Endothelial cell of umbilical vein (primary cell): ENCODE data around the gene ZNF346. TPM values are rescaled to one million over a fixed set of nuclear protein-coding genes. Genes with fewer than 3 reads are reported as not detected.
A peak's percentile ranks its signal among the peaks of the same experiment; 100 is the strongest.

ENCODE experiments used
- BruUV-seq: library from RNA; stranded (reverse); fragments of 400-500 nt; replicated peaks from 2 replicates; lab custom pipeline; 2021; lab: Mats Ljungman, UMichigan
- CTCF ChIA-PET: fragments of 300-600, 350-600 bp; sonication (Branson Sonifier 250); formaldehyde crosslinking; loops from one replicate; lab custom pipeline; 2021; ENCODE audit warnings: antibody characterized with exemption, inconsistent platforms; lab: Charles Lee
- POLR2A ChIA-PET: fragments of 300-600, 350-600 bp; sonication (Branson Sonifier 250); formaldehyde crosslinking; loops from one replicate; lab custom pipeline; 2021; ENCODE audit warnings: antibody characterized with exemption, inconsistent platforms; lab: Charles Lee
- DNase-seq: peaks from one replicate; pipeline ENCODE4 v3.0.0-alpha.2; 2011; ENCODE audit warnings: low read depth, low spot score
- FAIRE-seq: peaks from 2 replicates; lab custom pipeline; 2011; peaks lifted over from hg19 to GRCh38; lab: Jason Lieb, UNC
- H2AFZ ChIP-seq: 2 replicates; pipeline ENCODE4 v1.6.0; 2012; ENCODE audit warnings: low read depth, low read length, control low read depth, inconsistent platforms
- H3K27ac ChIP-seq: 2 replicates; pipeline ENCODE4 v1.5.1; 2011; ENCODE audit warnings: low read depth, mild to moderate bottlenecking, control low read depth, low read length, moderate library complexity; ENCODE audit not compliant: insufficient read depth
- H3K27me3 ChIP-seq, 2 experiments: 2 replicates each; pipeline versions ENCODE4 v1.6.0 to v1.6.1; 2011; ENCODE audit warnings: low read length in 2 of 2, mixed read lengths in 1 of 2; ENCODE audit not compliant: control insufficient read depth in 2 of 2, insufficient read depth in 2 of 2
- H3K36me3 ChIP-seq, 2 experiments: 2 replicates in 1 of 2; 3 replicates in 1 of 2; pipeline ENCODE4 v1.5.1; 2011; ENCODE audit warnings: low read length in 2 of 2, mild to moderate bottlenecking in 1 of 2, moderate library complexity in 1 of 2; ENCODE audit not compliant: control insufficient read depth in 2 of 2, insufficient read depth in 2 of 2; ENCODE audit errors: extremely low read depth in 1 of 2
- H3K4me1 ChIP-seq: 3 replicates; pipeline ENCODE4 v1.5.1; 2011; ENCODE audit warnings: mild to moderate bottlenecking, low read length; ENCODE audit not compliant: control insufficient read depth, insufficient read depth; ENCODE audit errors: extremely low read depth
- H3K4me2 ChIP-seq: 2 replicates; pipeline ENCODE4 v1.6.1; 2011; ENCODE audit warnings: low read length, control low read depth, mixed read lengths; ENCODE audit not compliant: insufficient read depth
- H3K4me3 ChIP-seq, 3 experiments: fragments of 200-600 bp in 1 of 3; sonication (generic), shearing (Covaris generic) in 1 of 3; replicated peaks in 1 of 3; 2 replicates each; pipeline ENCODE4 v1.5.1; 2011 to 2016; ENCODE audit warnings: control low read depth in 3 of 3, low read length in 3 of 3, mild to moderate bottlenecking in 2 of 3, inconsistent platforms in 1 of 3, low read depth in 1 of 3, moderate library complexity in 1 of 3; ENCODE audit not compliant: insufficient read depth in 1 of 3
- H3K79me2 ChIP-seq: 2 replicates; pipeline ENCODE4 v1.6.0; 2012; ENCODE audit warnings: low read length, inconsistent platforms; ENCODE audit not compliant: control insufficient read depth, insufficient read depth
- H3K9ac ChIP-seq: replicated peaks from 2 replicates; pipeline ENCODE3; 2011; ENCODE audit warnings: low read length, control low read depth; ENCODE audit not compliant: insufficient read depth; ENCODE audit errors: extremely low read depth
- H3K9me1 ChIP-seq: replicated peaks from 3 replicates; pipeline ENCODE4 v1.6.0; 2011; ENCODE audit warnings: mild to moderate bottlenecking, low read length; ENCODE audit not compliant: control insufficient read depth, insufficient read depth; ENCODE audit errors: extremely low read depth
- H3K9me3 ChIP-seq: replicated peaks from 2 replicates; pipeline ENCODE4 v1.5.1; 2012; ENCODE audit warnings: low read length, inconsistent platforms; ENCODE audit not compliant: control insufficient read depth, insufficient read depth
- H4K20me1 ChIP-seq: replicated peaks from 2 replicates; pipeline ENCODE3; 2011; ENCODE audit warnings: mild to moderate bottlenecking, low read length; ENCODE audit not compliant: control insufficient read depth, insufficient read depth; ENCODE audit errors: extremely low read depth
- EZH2 ChIP-seq: IDR thresholded peaks from 2 replicates; pipeline ENCODE4 v1.6.1; 2012; ENCODE audit warnings: borderline replicate concordance, low read depth, mild to moderate bottlenecking, moderate library complexity, low read length, inconsistent platforms; ENCODE audit not compliant: severe bottlenecking
- FOS ChIP-seq: IDR thresholded peaks from 2 replicates; pipeline ENCODE4 v1.6.1; 2011; ENCODE audit warnings: mild to moderate bottlenecking, low read length, moderate library complexity, borderline replicate concordance; ENCODE audit not compliant: insufficient read depth
- GATA2 ChIP-seq: IDR thresholded peaks from 2 replicates; pipeline ENCODE4 v1.7.0; 2011; ENCODE audit warnings: low read depth, mild to moderate bottlenecking, moderate library complexity, mixed read lengths, low read length; ENCODE audit not compliant: insufficient read length, insufficient read depth
- MYC ChIP-seq: IDR thresholded peaks from one replicate; pipeline ENCODE4 v1.6.1; 2011; ENCODE audit warnings: mild to moderate bottlenecking, low read depth, low read length
- POLR2A ChIP-seq: IDR thresholded peaks from 2 replicates; pipeline ENCODE4 v1.6.1; 2012; ENCODE audit warnings: low read depth, mild to moderate bottlenecking, control low read depth, low read length
- POLR2AphosphoS5 ChIP-seq: IDR thresholded peaks from 2 replicates; pipeline ENCODE4 v1.6.1; 2012; ENCODE audit warnings: low read depth, mild to moderate bottlenecking, control low read depth, low read length, moderate library complexity; ENCODE audit not compliant: insufficient read depth
- dilution Hi-C: fragments of 300-500 bp; cut with MboI; formaldehyde crosslinking; loops from one replicate; pipeline ENCODE4 v1.15.0; 2019; ENCODE audit warnings: low sequenced_read_pairs; ENCODE audit not compliant: extremely low pct_ligation_motif_present
- intact Hi-C: fragments of 100-400 bp; cut with micrococcal nuclease; formaldehyde crosslinking; loops from one replicate; pipeline ENCODE4 v1.10.0; 2022
- polyA plus RNA-seq, 4 experiments: library from polyadenylated mRNA; depleted of rRNA in 3 of 4; stranded (reverse) in 3 of 4; unstranded in 1 of 4; fragments of >200 nt; gene quantifications; 2 replicates each; pipeline versions ENCODE4 v1.2.1 to v1.2.3, GENCODE V29; 2011 to 2012; ENCODE audit warnings: missing spikeins in 1 of 4
- total RNA-seq: library from RNA; stranded (reverse); gene quantifications from 2 replicates; pipeline ENCODE4 v1.2.3, GENCODE V29; 2021
- TF ChIP-seq, protein P1 (sequence below): IDR thresholded peaks from 2 replicates; pipeline ENCODE4 v1.6.1; 2011; ENCODE audit not compliant: insufficient read depth, insufficient read length
- TF ChIP-seq, protein P2 (sequence below), 2 donors: IDR thresholded peaks; 1 replicate in 1 of 2; 2 replicates in 1 of 2; pipeline ENCODE4 v1.5.1; 2011; ENCODE audit warnings: low read length in 2 of 2, mild to moderate bottlenecking in 2 of 2, moderate library complexity in 2 of 2, control low read depth in 1 of 2, inconsistent platforms in 1 of 2, low read depth in 1 of 2; ENCODE audit not compliant: insufficient read depth in 1 of 2; ENCODE audit errors: extremely low read depth in 1 of 2

The ZNF346 gene
- total and polyA plus RNA-seq, 2 donors (not counting 3 experiments of a cell fraction or from before 2014, with no cell fraction given), result 25.3 to 35.2 TPM

DNA sequence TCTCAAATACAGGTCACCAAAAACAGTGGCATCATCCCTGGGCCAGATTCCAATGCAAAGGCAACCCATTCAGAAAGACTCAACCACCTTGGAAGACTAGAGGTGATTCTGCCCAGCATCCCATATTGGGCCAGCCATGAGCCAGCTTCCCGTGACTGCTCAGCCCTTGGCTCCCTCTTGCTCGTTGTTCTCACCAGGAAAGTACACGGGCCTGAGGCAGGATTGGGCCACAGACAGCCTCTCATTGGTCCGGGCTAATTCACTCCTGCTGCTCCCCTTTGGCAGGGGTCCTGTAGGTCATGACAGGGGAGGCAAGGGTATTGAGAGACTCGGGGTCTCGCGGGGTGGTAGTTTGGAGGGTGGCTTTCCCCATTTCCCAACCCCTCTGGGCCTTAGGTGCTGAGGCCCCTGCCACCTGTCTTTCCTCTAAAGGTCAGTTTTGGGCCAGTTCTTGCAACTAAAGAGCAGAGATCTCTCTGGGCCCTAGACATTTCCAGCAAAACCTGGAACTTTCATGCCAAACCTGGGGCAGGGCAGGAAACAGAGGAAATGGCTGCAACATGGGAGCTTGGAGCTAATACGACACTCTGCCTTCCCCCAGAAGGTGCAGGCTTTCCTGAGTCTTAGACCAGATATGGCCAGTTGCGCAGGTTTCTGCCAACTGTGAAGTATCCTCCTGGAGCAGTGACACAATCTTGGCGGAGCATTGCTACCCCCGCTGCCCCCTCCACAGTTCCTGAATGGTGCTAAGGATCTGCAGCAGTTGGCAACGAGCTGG is 42.2 kb downstream of the ZNF346 start:
- no peaks in the 10 kb centered on the region for H3K9me1 ChIP-seq
- no peaks in the 10 kb centered on the region for H3K9me3 ChIP-seq
- no peak overlapping the region for H2AFZ ChIP-seq
- no peaks in the 10 kb centered on the region for H3K27me3 ChIP-seq
- peaks cover 0 to 20% of the 10 kb centered on the region in 2 experiments for H3K36me3 ChIP-seq
- no TSS peak for BruUV-seq
- dilution Hi-C loops, result no loop called here
- H3K79me2 ChIP-seq, result no peaks in the 10 kb centered on the region
- H4K20me1 ChIP-seq, result no peaks in the 10 kb centered on the region
- no peak for FAIRE-seq
- CTCF ChIA-PET, result no interaction called here
- POLR2A ChIA-PET, result no interaction called here
- intact Hi-C loops, result no loop called here
- H3K27ac ChIP-seq, result no peak overlapping the region
- no peak overlapping the region for H3K4me3 ChIP-seq
- no peak overlapping the region for H3K4me2 ChIP-seq
- no peak for TF ChIP-seq GATA2
- no peak for TF ChIP-seq MYC
- no peak for TF ChIP-seq POLR2A
- TF ChIP-seq POLR2AphosphoS5, result no peak
- no peak for TF ChIP-seq EZH2
- no peak overlapping the region for H3K9ac ChIP-seq
- DNase-seq, result peak; percentile 39
- no peaks in the 10 kb centered on the region for H3K4me1 ChIP-seq

DNA sequence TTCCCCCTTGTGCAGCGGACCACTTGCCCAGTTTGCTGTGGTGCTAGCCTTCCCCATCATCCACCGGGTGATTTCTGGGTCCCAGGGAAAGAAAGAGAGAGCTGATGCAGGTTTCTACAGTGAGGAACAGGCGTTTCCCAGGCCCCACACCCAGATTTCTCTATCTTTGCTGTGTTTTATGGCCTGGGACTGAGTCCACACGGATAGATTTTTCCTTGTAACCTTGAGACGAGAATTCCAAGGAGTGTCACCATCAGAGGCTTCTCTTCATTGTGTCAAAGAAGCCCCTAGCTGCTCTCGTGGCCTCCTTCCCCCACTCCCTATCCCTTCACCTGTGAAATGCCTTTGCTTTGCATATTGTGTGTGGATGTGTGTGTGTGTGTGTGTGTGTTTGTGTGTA is 43.0 kb downstream of the ZNF346 start:
- H3K36me3 ChIP-seq, result peaks cover 0 to 16% of the 10 kb centered on the region in 2 experiments
- no peak overlapping the region for H3K27ac ChIP-seq
- H3K9ac ChIP-seq, result no peak overlapping the region
- no peaks in the 10 kb centered on the region for H3K9me1 ChIP-seq
- dilution Hi-C loops, result no loop called here
- no peak for FAIRE-seq
- ChIA-PET CTCF (no interaction called here), POLR2A (no interaction called here)
- H3K4me3 ChIP-seq, result no peak overlapping the region
- no peaks in the 10 kb centered on the region for H4K20me1 ChIP-seq
- no peaks in the 10 kb centered on the region for H3K79me2 ChIP-seq
- DNase-seq, result no peak
- no TSS peak for BruUV-seq
- H3K4me1 ChIP-seq, result no peaks in the 10 kb centered on the region
- TF ChIP-seq FOS (no peak), GATA2 (no peak), POLR2AphosphoS5 (no peak)
- TF ChIP-seq, protein P1, sequence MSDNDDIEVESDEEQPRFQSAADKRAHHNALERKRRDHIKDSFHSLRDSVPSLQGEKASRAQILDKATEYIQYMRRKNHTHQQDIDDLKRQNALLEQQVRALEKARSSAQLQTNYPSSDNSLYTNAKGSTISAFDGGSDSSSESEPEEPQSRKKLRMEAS, result no peak
- TF ChIP-seq, protein P2, sequence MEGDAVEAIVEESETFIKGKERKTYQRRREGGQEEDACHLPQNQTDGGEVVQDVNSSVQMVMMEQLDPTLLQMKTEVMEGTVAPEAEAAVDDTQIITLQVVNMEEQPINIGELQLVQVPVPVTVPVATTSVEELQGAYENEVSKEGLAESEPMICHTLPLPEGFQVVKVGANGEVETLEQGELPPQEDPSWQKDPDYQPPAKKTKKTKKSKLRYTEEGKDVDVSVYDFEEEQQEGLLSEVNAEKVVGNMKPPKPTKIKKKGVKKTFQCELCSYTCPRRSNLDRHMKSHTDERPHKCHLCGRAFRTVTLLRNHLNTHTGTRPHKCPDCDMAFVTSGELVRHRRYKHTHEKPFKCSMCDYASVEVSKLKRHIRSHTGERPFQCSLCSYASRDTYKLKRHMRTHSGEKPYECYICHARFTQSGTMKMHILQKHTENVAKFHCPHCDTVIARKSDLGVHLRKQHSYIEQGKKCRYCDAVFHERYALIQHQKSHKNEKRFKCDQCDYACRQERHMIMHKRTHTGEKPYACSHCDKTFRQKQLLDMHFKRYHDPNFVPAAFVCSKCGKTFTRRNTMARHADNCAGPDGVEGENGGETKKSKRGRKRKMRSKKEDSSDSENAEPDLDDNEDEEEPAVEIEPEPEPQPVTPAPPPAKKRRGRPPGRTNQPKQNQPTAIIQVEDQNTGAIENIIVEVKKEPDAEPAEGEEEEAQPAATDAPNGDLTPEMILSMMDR (IDR thresholded peaks at IDR 0.05; ENCODE audit: extremely low read depth in 1 of 2, insufficient read depth in 1 of 2, low read depth in 1 of 2, low read length in 2 of 2), result no peak
- H3K27me3 ChIP-seq, result no peaks in the 10 kb centered on the region
- H3K9me3 ChIP-seq, result no peaks in the 10 kb centered on the region
- intact Hi-C loops, result no loop called here
- no peak overlapping the region for H2AFZ ChIP-seq
- H3K4me2 ChIP-seq, result no peak overlapping the region
